HepG2 (cell line): ENCODE data around the gene ZNF100. TPM values are rescaled to one million over a fixed set of nuclear protein-coding genes. Genes with fewer than 3 reads are reported as not detected.

Experiments
- FOSL1 ChIP-seq: sonication (generic); formaldehyde crosslinking; IDR thresholded peaks from 2 replicates; pipeline ENCODE4 v1.9.0; 2021; ENCODE audit warnings: missing genetic modification reagents, borderline replicate concordance
- HDAC2 ChIP-seq: sonication (generic); formaldehyde crosslinking; IDR thresholded peaks from 2 replicates; pipeline ENCODE4 v1.4.0; 2020; ENCODE audit warnings: missing genetic modification reagents
- HIC2 ChIP-seq: sonication (generic); formaldehyde crosslinking; IDR thresholded peaks from 2 replicates; pipeline ENCODE4 v1.9.0; 2022; ENCODE audit warnings: low read depth, missing genetic modification reagents
- HMGXB3 ChIP-seq: sonication (generic); formaldehyde crosslinking; IDR thresholded peaks from 2 replicates; pipeline ENCODE4 v1.4.0; 2020; ENCODE audit warnings: missing genetic modification reagents, borderline replicate concordance
- KAT8 ChIP-seq: IDR thresholded peaks from 2 replicates; pipeline ENCODE4 v1.6.1; 2016; ENCODE audit warnings: missing genetic modification reagents, missing compliant biosample characterization
- NFKB2 ChIP-seq: sonication (generic); formaldehyde crosslinking; IDR thresholded peaks from 2 replicates; pipeline ENCODE4 v1.4.0; 2020; ENCODE audit warnings: missing genetic modification reagents, borderline replicate concordance
- PRPF4 ChIP-seq: fragments of 200-400 bp; formaldehyde crosslinking; IDR thresholded peaks from 2 replicates; pipeline ENCODE4 v1.6.1; 2016; ENCODE audit warnings: low read length, low read depth; ENCODE audit not compliant: poor library complexity, severe bottlenecking
- RBFOX2 ChIP-seq: fragments of 200-400 bp; formaldehyde crosslinking; IDR thresholded peaks from 2 replicates; pipeline ENCODE4 v1.6.1; 2017; ENCODE audit warnings: low read depth, mild to moderate bottlenecking, low read length
- RFX5 ChIP-seq: IDR thresholded peaks from 2 replicates; pipeline ENCODE4 v1.6.1; 2011; ENCODE audit warnings: low read depth, low read length, improper control_type of control experiment
- RORA ChIP-seq: sonication (generic); formaldehyde crosslinking; IDR thresholded peaks from 2 replicates; pipeline ENCODE4 v1.5.0; 2020; ENCODE audit warnings: mild to moderate bottlenecking, missing genetic modification reagents, moderate library complexity
- SSRP1 ChIP-seq: IDR thresholded peaks from 2 replicates; pipeline ENCODE4 v1.6.1; 2016; ENCODE audit warnings: control low read depth
- STAT5B ChIP-seq: sonication (generic); formaldehyde crosslinking; IDR thresholded peaks from 2 replicates; pipeline ENCODE4 v1.4.0; 2020; ENCODE audit warnings: missing genetic modification reagents
- TFDP2 ChIP-seq: sonication (generic); formaldehyde crosslinking; IDR thresholded peaks from 2 replicates; pipeline ENCODE4 v1.4.0; 2020; ENCODE audit warnings: missing genetic modification reagents
- THRA ChIP-seq: sonication (generic); formaldehyde crosslinking; IDR thresholded peaks from 2 replicates; pipeline ENCODE4 v1.4.0; 2020; ENCODE audit warnings: missing genetic modification reagents, borderline replicate concordance
- ZFP37 ChIP-seq: sonication (generic); formaldehyde crosslinking; IDR thresholded peaks from 2 replicates; pipeline ENCODE4 v1.4.0; 2020; ENCODE audit warnings: missing genetic modification reagents, borderline replicate concordance
- ZKSCAN5 ChIP-seq: sonication (generic); formaldehyde crosslinking; IDR thresholded peaks from 2 replicates; pipeline ENCODE4 v1.5.1; 2020; ENCODE audit warnings: mild to moderate bottlenecking, missing genetic modification reagents
- ZNF224 ChIP-seq: sonication (generic); formaldehyde crosslinking; IDR thresholded peaks from 2 replicates; pipeline ENCODE4 v1.5.0; 2020; ENCODE audit warnings: mild to moderate bottlenecking, missing genetic modification reagents
- ZNF619 ChIP-seq: sonication (generic); formaldehyde crosslinking; IDR thresholded peaks from 2 replicates; pipeline ENCODE4 v1.4.0; 2020; ENCODE audit warnings: mild to moderate bottlenecking, missing genetic modification reagents
- ZNF644 ChIP-seq: IDR thresholded peaks from 2 replicates; pipeline ENCODE4 v1.6.1; 2016; ENCODE audit warnings: low read depth
- ZNF724P ChIP-seq: sonication (generic); formaldehyde crosslinking; IDR thresholded peaks from 2 replicates; pipeline ENCODE4 v1.8.0; 2022; ENCODE audit warnings: missing genetic modification reagents, borderline replicate concordance
- ZNF878 ChIP-seq: sonication (generic); formaldehyde crosslinking; IDR thresholded peaks from 2 replicates; pipeline ENCODE4 v1.8.1; 2023; ENCODE audit warnings: mild to moderate bottlenecking, missing genetic modification reagents, moderate library complexity
- ZSCAN12 ChIP-seq: sonication (generic); formaldehyde crosslinking; IDR thresholded peaks from 2 replicates; pipeline ENCODE4 v1.9.0; 2021; ENCODE audit warnings: mild to moderate bottlenecking, missing genetic modification reagents
- polyA plus RNA-seq, 8 experiments: library from polyadenylated mRNA; depleted of rRNA in 3 of 8; stranded (reverse) in 7 of 8; unstranded in 1 of 8; fragments of >200 nt; fragmentation: Illumina TruSeq in 4 of 8; extraction: Trizol in 4 of 8; gene quantifications; 2 replicates each; pipeline versions ENCODE4 v1.2.1 to v1.2.3, GENCODE V29; 2011 to 2016; ENCODE audit warnings: low read depth in 4 of 8, missing spikeins in 1 of 8, mixed read lengths in 1 of 8; ENCODE audit not compliant: insufficient read depth in 1 of 8
- total RNA-seq, 5 experiments: library from RNA; depleted of rRNA; stranded (reverse); fragments of >200 nt; fragmentation: Illumina TruSeq; extraction: Trizol; gene quantifications; 2 replicates each; pipeline ENCODE4 v1.2.3, GENCODE V29; 2016; ENCODE audit warnings: low read depth in 1 of 5

Gene ZNF100
- total and polyA plus RNA-seq, 2 of the 13 experiments (the other 11 are each of a cell fraction or from before 2014, with no cell fraction given), result 2.5 to 11.4 TPM

GRCh38 chr19:21767065-21767800 is at the start of gene ZNF100 (continued):
- TF ChIP-seq FOSL1 (CRISPR knock-in tag), result no peak
- TF ChIP-seq HMGXB3, result no peak
- TF ChIP-seq RFX5, result peak; percentile 11; the same call in 1 of the 2 replicates
- no peak for TF ChIP-seq THRA (CRISPR knock-in tag)
- no peak for TF ChIP-seq RORA
- no peak for TF ChIP-seq NFKB2 (CRISPR knock-in tag)
- no peak for TF ChIP-seq STAT5B
- no peak for TF ChIP-seq SSRP1 (CRISPR knock-in tag)
- TF ChIP-seq ZNF224, result 0 out of 2 replicates have a peak, but pooled peaks have one; percentile 65
- peak; percentile 79; the same call in 1 of the 2 replicates for TF ChIP-seq KAT8
- TF ChIP-seq ZFP37 (CRISPR knock-in tag), result no peak
- no peak for TF ChIP-seq ZSCAN12 (CRISPR knock-in tag)
- TF ChIP-seq PRPF4, result no peak
- no peak for TF ChIP-seq ZNF724P (CRISPR knock-in tag)
- TF ChIP-seq TFDP2 (CRISPR knock-in tag), result peak; percentile 61
- TF ChIP-seq ZKSCAN5 (CRISPR knock-in tag), result no peak
- no peak for TF ChIP-seq HDAC2
- no peak for TF ChIP-seq ZNF619 (CRISPR knock-in tag)
- TF ChIP-seq ZNF644 (CRISPR knock-in tag), result peak; percentile 12; the same call in 1 of the 2 replicates
- no peak for TF ChIP-seq ZNF878
- peak; percentile 56 for TF ChIP-seq RBFOX2
- no peak for TF ChIP-seq HIC2 (CRISPR knock-in tag)
